Psoas muscle (tissue), 8 donors: ENCODE data around the gene KATNB1. TPM values are rescaled to one million over a fixed set of nuclear protein-coding genes. Genes with fewer than 3 reads are reported as not detected.
A peak's percentile ranks its signal among the peaks of the same experiment; 100 is the strongest.

Experiments
- ATAC-seq, 4 donors: fragments of 200-7000 bp; cut with Tn5 transposase; one replicate each; pipeline ENCODE4 v1.9.1; 2020; ENCODE audit warnings: moderate library complexity in 3 of 4, mild to moderate bottlenecking in 2 of 4
- DNase-seq, 2 donors: peaks; one replicate each; pipeline ENCODE4 v3.0.0-alpha.2; 2020
- H3K27ac ChIP-seq: fragments of 200-600 bp; one replicate; pipeline ENCODE4 v1.8.0; 2022
- H3K27me3 ChIP-seq, 3 donors: fragments of 200-600 bp in 1 of 3; one replicate each; pipeline versions ENCODE4 v1.6.1 to v1.8.0; 2013 to 2022; ENCODE audit warnings: low read length in 2 of 3, mild to moderate bottlenecking in 2 of 3, moderate library complexity in 1 of 3; ENCODE audit not compliant: insufficient read depth in 3 of 3
- H3K36me3 ChIP-seq, 2 donors: fragments of 200-600 bp in 1 of 2; one replicate each; pipeline versions ENCODE4 v1.6.1 to v1.8.0; 2013 to 2022; ENCODE audit warnings: low read depth in 1 of 2, mild to moderate bottlenecking in 1 of 2, moderate library complexity in 1 of 2; ENCODE audit not compliant: insufficient read depth in 1 of 2
- H3K4me1 ChIP-seq: fragments of 200-600 bp; one replicate; pipeline ENCODE4 v1.8.0; 2022
- H3K4me3 ChIP-seq: fragments of 200-600 bp; one replicate; pipeline ENCODE4 v1.8.0; 2022; ENCODE audit warnings: mild to moderate bottlenecking
- H3K9me3 ChIP-seq: fragments of 200-600 bp; one replicate; pipeline ENCODE4 v1.8.0; 2022
- CTCF ChIP-seq: fragments of 200-600 bp; IDR thresholded peaks from one replicate; pipeline ENCODE4 v1.8.0; 2022; ENCODE audit warnings: antibody characterized with exemption
- WGBS, 3 donors: extraction: QIAGEN DNeasy Blood & Tissue Kit; methylation state at CpG; one replicate each; pipeline versions ENCODE4 v1.1.6 to v1.1.7; 2013; 5-methylcytosine and 5-hydroxymethylcytosine counted together
- intact Hi-C, 2 donors: fragments of 100-400 bp; cut with DNase I; formaldehyde crosslinking; loops; one replicate each; pipeline versions ENCODE4 v1.11.0 to v1.14.2; 2022
- polyA plus RNA-seq, 3 donors: library from polyadenylated mRNA; stranded (reverse); fragments of 200-250 nt; gene quantifications; one replicate each; pipeline ENCODE4 v1.2.3, GENCODE V29; 2013
- total RNA-seq, 4 donors: library from RNA; stranded (reverse); fragmentation: NEBNext Ultra II Directional in 2 of 4; extraction: Animal tissue kit (Norgen Biotek cat#: 25700) in 2 of 4; gene quantifications; one replicate each; pipeline versions ENCODE4 v1.2.1 to v1.2.4, GENCODE V29; 2021 to 2023
- donor health status: healthy with polysubstance abuse.
- donor health status: DM: no; HTN: no; CAD: no; lungs with moderate emphysema.
- donor health status: Bipolar disorder and iron deficiency.
- donor health status: healthy.
- donor health status: DM: yes; HTN: yes; CAD: no.
- donor health status: DM: no; HTN: no; CAD: no.
- donor health status: DM: no; HTN: no; CAD: no.
- donor health status: DM: yes; HTN: yes; CAD: no.

The KATNB1 gene
- total and polyA plus RNA-seq, 7 donors: 6.3 to 15.6 (median 9.2) TPM

GRCh38 chr16:57755726-57756423, 20.3 kb downstream of the KATNB1 start:
- H3K4me1 ChIP-seq: peaks cover 5% of the 10 kb centered on the region
- 84 to 85% (median 85%) methylated on average over 18 of the region's 18 CpGs for WGBS, 3 donors
- no peak overlapping the region for H3K4me3 ChIP-seq
- intact Hi-C loops: loop anchor here (5.0 to 10.0 kb wide), 3 partner anchors 106 to 249 kb away; partner anchors contain the start of genes USB1 (in 2 of the 2) and ZNF319 (in 2 of the 2)
- no peak overlapping the region for H3K27ac ChIP-seq
- no peak for TF ChIP-seq CTCF
- peak in 1 of 2 donors; percentile 4 for DNase-seq
- peaks cover 0 to 38% of the 10 kb centered on the region in 2 donors for H3K36me3 ChIP-seq
- H3K27me3 ChIP-seq: no peaks in the 10 kb centered on the region
- no peaks in the 10 kb centered on the region for H3K9me3 ChIP-seq
- no peak for ATAC-seq

GRCh38 chr16:57756424-57757325, 21.1 kb downstream of the KATNB1 start:
- peaks cover 0 to 32% of the 10 kb centered on the region in 2 donors for H3K36me3 ChIP-seq
- intact Hi-C loops: loop anchor here (1.0 to 10.0 kb wide), 4 partner anchors 106 to 248 kb away; partner anchors contain the start of genes USB1 (in 2 of the 2) and ZNF319 (in 2 of the 2)
- no peak overlapping the region for H3K4me3 ChIP-seq
- DNase-seq: peak in 1 of 2 donors; percentile 13
- peak in 2 of 4 donors; percentile 4 to 10 for ATAC-seq
- peaks cover 5% of the 10 kb centered on the region for H3K4me1 ChIP-seq
- WGBS, 3 donors: 81 to 83% (median 83%) methylated on average over 12 to 15 of the region's 15 CpGs
- no peaks in the 10 kb centered on the region for H3K27me3 ChIP-seq
- H3K27ac ChIP-seq: no peak overlapping the region
- H3K9me3 ChIP-seq: no peaks in the 10 kb centered on the region
- no peak for TF ChIP-seq CTCF

- Histone ChIP-seq H3K4me1 (peaks cover 5% of the 10 kb centered on the region), H3K27ac (no peak overlapping the region), H3K36me3 (peaks cover 0 to 25% of the 10 kb centered on the region in 2 donors), H3K4me3 (no peak overlapping the region), H3K9me3 (no peaks in the 10 kb centered on the region), H3K27me3 (no peaks in the 10 kb centered on the region)
- DNase-seq (peak; percentile 87 to 93), ATAC-seq (peak; percentile 88 to 96 (median 92))
- intact Hi-C loops: loop anchor here (1.0 to 10.0 kb wide), 4 partner anchors 105 to 247 kb away; partner anchors contain the start of genes USB1 (in 2 of the 2) and ZNF319 (in 2 of the 2)
- peak; percentile 98 for TF ChIP-seq CTCF
- 54 to 73% (median 59%) methylated on average over 9 to 11 of the region's 11 CpGs for WGBS, 3 donors
These were observed 21.8 kb downstream of the KATNB1 start for GRCh38 chr16:57757326-57757786.

- Histone ChIP-seq H3K9me3 (no peaks in the 10 kb centered on the region), H3K4me3 (no peak overlapping the region), H3K4me1 (peaks cover 5% of the 10 kb centered on the region), H3K27me3 (no peaks in the 10 kb centered on the region), H3K27ac (no peak overlapping the region), H3K36me3 (peaks cover 0 to 20% of the 10 kb centered on the region in 2 donors)
- ATAC-seq: no peak
- intact Hi-C loops: loop anchor here (1.0 to 10.0 kb wide), 4 partner anchors 104 to 247 kb away; partner anchors contain the start of genes USB1 (in 2 of the 2) and ZNF319 (in 2 of the 2)
- 81 to 93% (median 92%) methylated on average over 7 of the region's 7 CpGs for WGBS, 3 donors
- no peak for TF ChIP-seq CTCF
- peak in 1 of 2 donors; percentile 3 for DNase-seq
These were observed 22.3 kb downstream of the KATNB1 start for GRCh38 chr16:57757883-57758282.
